NB4 (cell line): Measurements from ENCODE around the gene CASKIN1.

Source experiments
- DNase-seq: peaks from one replicate; pipeline ENCODE4 v3.0.0; 2010; ENCODE audit warnings: low read depth
- H3K4me3 ChIP-seq: one replicate; pipeline ENCODE4 v1.5.1; 2011; ENCODE audit warnings: mild to moderate bottlenecking, low read depth, low read length, moderate library complexity
- MAX ChIP-seq: IDR thresholded peaks from 2 replicates; pipeline ENCODE4 v1.6.1; 2011; ENCODE audit warnings: low read depth, low read length
- MYC ChIP-seq: IDR thresholded peaks from 2 replicates; pipeline ENCODE4 v1.6.1; 2011; ENCODE audit warnings: low read depth, low read length
- POLR2A ChIP-seq: IDR thresholded peaks from 2 replicates; pipeline ENCODE4 v1.6.1; 2011; ENCODE audit warnings: mild to moderate bottlenecking; ENCODE audit not compliant: insufficient read length; ENCODE audit errors: extremely low read depth
- TF ChIP-seq, protein P1 (sequence below): IDR thresholded peaks from one replicate; pipeline ENCODE4 v1.5.1; 2012; ENCODE audit warnings: low read depth, low read length

CASKIN1 gene

DNA sequence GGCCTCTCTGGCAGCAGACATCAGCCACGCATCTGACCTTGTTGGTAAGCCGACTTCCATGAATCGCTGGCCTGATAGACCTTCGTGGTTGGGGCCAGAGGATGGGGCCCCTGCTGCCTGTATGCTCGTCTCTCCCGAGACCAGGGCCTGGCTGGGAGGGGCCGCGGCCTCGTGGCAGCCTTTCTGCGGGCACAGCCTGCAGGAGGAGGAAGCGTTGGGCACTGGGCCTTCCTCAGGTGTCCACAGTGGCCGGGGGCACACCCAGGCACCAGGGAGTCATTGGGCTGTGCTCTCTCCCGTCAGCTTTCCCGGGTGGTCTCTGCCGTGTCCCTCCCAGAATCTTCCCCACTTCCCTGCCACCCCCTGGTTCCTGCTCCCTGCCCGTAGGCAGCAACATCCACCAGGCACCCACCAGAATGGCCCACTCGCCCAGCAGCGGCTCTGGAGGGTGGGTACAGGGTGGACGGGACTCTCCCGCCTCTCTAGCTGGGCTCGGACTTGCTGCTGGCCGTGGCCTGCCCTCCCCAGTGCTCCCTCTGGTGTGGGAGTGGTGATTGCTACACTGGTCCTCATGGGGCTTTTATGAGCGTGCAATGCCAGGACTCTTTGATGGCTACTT, 33.3 kb upstream of the CASKIN1 start:
- DNase-seq, result no peak
- H3K4me3 ChIP-seq, result no peak overlapping the region
- TF ChIP-seq, protein P1, sequence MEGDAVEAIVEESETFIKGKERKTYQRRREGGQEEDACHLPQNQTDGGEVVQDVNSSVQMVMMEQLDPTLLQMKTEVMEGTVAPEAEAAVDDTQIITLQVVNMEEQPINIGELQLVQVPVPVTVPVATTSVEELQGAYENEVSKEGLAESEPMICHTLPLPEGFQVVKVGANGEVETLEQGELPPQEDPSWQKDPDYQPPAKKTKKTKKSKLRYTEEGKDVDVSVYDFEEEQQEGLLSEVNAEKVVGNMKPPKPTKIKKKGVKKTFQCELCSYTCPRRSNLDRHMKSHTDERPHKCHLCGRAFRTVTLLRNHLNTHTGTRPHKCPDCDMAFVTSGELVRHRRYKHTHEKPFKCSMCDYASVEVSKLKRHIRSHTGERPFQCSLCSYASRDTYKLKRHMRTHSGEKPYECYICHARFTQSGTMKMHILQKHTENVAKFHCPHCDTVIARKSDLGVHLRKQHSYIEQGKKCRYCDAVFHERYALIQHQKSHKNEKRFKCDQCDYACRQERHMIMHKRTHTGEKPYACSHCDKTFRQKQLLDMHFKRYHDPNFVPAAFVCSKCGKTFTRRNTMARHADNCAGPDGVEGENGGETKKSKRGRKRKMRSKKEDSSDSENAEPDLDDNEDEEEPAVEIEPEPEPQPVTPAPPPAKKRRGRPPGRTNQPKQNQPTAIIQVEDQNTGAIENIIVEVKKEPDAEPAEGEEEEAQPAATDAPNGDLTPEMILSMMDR, result no peak
- TF ChIP-seq MYC (no peak), MAX (no peak), POLR2A (no peak)

GRCh38 chr16:2229091-2229490, 32.7 kb upstream of the CASKIN1 start:
- TF ChIP-seq POLR2A (no peak), MAX (no peak), MYC (no peak)
- TF ChIP-seq, protein P1, result no peak
- no peak overlapping the region for H3K4me3 ChIP-seq
- no peak for DNase-seq

DNA sequence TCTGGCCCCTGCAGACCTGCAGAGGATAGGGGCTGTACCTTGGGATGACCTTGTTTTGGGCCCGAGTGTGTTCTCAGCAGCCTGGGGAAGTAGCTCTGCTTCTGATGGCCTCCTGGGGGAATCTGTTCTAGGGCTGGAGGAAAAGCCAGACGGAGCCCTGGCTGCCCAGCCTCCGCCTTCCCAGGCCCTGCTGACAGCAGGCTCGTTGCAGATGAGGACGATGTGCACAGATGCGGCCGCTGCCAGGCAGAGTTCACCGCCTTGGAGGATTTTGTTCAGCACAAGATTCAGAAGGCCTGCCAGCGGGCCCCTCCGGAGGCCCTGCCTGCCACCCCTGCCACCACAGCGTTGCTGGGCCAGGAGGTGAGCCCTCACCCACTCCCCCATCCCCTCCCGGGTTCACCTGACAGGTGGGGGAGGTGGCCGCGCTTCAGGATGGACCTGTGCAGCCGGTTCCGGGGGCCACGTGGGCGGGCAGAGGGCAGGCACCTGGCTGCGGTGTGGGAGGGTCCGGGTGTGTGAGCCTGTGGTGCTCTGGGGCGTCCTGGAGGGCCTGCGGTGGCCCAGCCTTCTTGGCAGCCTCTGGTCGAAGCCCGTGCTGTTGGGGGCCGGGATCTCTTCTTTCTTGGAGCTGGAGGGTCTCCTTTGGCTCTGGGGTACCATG, 31.9 kb upstream of the CASKIN1 start:
- no peak overlapping the region for H3K4me3 ChIP-seq
- no peak for TF ChIP-seq MYC
- no peak for TF ChIP-seq POLR2A
- TF ChIP-seq, protein P1, result no peak
- TF ChIP-seq MAX, result no peak
- no peak for DNase-seq

- no peak overlapping the region for H3K4me3 ChIP-seq
- no peak for TF ChIP-seq POLR2A
- TF ChIP-seq, protein P1, result no peak
- TF ChIP-seq MAX, result no peak
- TF ChIP-seq MYC, result no peak
- DNase-seq, result no peak
Observed at GRCh38 chr16:2226918-2227317, 30.5 kb upstream of the CASKIN1 start.

DNA sequence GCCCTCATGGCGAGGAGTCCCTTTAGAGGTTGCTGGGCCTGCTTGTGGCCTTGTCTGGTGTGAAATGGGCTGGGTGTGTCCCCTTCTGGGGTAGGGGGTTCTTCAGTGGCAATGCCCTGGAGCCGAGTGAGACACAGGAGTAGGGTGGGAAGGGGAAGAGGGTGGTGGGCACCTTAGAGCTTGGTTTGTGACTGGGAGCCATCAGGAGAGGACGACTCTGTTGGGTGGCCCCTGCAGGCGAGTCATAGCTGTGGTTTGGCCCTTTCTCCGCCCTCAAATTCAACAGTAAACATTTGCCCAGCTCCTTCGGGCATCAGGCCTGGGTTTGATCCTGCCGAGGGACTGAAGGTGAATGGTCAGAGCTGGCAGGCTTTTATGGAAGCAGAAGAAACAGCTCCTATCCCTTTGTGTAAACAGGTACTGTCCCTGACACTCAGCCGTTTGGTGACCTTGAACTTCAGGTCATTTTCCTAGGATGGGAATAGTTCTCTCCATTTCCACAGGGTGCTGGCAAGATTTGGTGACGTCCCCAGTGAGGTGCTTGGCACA, 29.9 kb upstream of the CASKIN1 start:
- no peak for TF ChIP-seq MYC
- TF ChIP-seq, protein P1, result no peak
- TF ChIP-seq MAX, result no peak
- no peak for TF ChIP-seq POLR2A
- H3K4me3 ChIP-seq, result peak overlapping the region; percentile 11
- no peak for DNase-seq
